DMS 273 (cell line): ENCODE data around the gene OSBPL2.
A peak's percentile ranks its signal among the peaks of the same experiment; 100 is the strongest.

Experiments
- DNase-seq: peaks from one replicate; lab custom pipeline; 2025; ENCODE audit not compliant: unreplicated experiment; lab: John Stamatoyannopoulos, UW

OSBPL2 gene

DNA sequence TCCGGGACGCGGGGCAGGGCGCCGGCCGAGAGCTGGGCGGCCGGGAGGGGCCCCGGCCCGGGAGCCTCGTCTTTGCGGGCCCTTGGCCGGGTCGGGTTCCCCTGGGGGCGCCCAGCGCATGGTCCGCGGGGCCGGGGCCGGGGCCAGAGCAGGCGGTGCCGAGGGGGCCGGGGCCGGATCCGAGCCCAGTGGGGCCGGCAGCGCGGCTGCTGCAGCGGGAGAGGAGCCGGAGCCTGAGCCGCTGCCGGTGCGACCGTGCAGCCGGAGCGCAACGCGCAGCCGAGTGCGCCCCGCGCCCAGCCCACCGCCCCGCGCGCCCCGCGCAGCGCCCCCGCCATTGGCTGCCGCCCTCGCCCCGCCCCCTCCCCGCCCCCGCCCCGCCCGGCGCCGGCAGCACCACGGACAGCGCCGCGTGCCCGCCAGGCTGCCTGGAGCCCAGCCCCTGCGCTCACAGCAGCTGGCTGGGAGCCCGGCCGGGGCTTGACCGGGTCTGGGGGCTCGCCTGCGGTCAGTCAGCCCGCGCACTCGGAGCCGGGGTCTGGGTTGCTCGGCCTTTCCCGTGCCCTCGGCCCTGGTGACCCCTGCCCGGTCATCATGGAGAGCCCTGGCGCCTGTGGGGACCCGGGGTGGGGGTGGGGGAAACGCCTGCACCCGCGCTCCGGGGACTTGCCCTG is 18.2 kb upstream of the OSBPL2 start, which contains the start of gene HRH3:
TSS of gene HRH3 (minus strand) at position 287 of the 674 bp plus-strand sequence. CDS start 308 bp downstream, outside the sequence.
- DNase-seq: peak; percentile 76

DNA sequence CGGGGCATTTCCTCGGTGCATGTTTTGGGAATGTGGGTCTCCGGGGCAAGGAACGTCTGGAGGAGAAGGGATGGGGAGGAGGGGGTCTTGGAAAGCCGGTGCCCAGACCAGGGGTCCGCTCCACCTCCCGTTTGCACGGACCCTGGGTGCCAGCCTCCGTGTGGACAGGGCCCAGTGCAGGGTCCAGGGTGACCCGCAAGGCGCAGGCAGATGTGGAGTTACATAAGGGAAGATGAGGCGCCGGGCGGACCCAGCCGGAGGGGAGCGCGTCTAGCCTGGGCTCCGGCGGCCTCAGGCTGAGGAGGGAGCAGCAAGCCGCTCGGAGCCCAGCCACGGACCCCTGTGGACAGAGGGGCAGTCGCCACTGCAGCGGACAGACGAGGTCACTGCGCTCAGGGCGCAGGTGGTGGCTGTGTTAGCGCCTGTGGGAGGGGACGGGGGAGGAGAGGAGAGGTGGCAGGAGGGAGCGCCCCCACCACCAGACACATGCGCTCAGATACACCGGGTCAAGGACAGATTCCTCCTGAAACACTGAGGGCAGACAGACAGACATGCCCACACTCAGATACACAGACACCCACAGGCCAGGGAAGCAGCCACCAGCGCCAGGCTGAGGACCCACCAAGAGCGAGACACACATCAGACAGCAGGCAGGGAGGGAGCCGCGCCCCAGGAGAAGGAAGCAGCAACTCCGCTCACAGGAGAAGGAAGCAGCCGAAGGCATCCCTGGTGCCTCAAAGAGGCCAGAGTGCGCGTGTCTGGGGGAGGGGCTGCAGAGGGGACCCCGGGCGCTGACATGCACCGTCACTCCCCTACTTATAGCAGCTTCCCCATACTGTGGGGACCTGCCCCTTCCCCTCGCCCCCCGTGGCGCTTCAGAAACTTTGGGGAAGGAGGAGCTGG is 17.4 kb upstream of the OSBPL2 start:
- DNase-seq: peak; percentile 49

DNA sequence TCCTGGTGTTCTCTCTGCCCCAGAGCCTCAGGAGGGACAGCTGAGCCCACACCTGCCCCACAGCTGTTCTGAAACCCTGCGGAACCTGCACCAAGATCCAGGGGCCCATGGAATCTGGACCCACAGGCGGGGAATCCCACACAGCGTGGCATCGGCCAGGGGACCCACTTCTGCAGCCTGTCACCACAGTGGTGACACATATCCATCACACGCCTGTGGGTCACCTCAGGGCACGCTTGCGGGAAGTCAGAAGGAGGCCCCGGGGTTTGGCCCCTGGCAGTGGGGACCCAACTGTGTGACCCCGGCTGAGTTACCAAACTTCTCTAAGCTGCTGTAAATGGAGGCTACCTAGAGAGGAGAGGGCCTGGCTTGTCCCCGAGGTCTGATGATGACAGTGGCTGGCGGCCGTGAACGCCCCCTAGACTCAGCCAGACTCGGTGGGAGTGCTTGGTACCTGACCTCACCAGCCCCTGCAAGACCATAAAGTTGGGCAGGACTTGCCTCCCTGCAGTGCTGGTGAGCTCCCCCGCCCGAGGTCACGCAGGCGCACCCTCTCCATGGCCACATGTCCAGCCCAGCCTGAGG is 16.0 kb upstream of the OSBPL2 start:
- DNase-seq: no peak

DNA sequence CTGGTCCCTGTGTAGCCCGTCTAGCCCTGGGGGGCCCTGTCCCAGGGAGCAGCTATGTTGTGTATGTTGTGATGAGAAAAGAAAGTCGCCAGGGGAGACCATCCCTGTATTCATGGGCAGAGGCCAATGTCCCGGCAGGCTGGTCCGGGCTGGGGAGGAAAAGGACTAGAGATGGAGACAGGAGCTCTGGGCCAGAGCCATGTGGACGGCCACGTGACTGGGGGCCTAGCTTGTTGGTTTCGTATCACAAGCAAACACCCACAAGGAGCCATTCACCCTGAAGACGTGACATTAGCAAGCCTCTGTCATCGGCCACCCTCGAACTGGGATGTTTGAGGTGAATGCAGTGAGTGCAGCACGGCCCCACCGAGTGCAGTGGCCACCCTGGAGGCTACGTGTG is 15.3 kb upstream of the OSBPL2 start:
- no peak for DNase-seq

DNA sequence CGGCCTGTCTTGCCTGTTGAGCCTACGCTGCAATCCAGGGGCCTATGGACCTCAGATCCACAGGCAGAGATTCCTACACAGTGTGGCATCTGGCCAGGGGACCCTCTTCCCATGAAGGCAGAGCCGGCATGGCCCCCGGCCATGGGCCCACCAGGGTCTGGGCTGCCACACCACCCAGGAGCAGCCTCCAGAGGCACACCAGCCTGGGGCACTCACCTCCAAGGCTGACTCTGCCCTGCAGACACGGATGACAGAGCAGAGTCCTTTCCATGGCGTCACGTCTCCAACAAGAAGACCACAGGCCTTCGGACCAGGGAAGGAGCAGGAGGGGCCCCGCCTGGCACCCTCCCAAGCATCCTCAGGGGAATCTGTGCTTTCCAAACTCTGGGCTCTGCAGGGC is 14.8 kb upstream of the OSBPL2 start:
- DNase-seq: no peak

DNA sequence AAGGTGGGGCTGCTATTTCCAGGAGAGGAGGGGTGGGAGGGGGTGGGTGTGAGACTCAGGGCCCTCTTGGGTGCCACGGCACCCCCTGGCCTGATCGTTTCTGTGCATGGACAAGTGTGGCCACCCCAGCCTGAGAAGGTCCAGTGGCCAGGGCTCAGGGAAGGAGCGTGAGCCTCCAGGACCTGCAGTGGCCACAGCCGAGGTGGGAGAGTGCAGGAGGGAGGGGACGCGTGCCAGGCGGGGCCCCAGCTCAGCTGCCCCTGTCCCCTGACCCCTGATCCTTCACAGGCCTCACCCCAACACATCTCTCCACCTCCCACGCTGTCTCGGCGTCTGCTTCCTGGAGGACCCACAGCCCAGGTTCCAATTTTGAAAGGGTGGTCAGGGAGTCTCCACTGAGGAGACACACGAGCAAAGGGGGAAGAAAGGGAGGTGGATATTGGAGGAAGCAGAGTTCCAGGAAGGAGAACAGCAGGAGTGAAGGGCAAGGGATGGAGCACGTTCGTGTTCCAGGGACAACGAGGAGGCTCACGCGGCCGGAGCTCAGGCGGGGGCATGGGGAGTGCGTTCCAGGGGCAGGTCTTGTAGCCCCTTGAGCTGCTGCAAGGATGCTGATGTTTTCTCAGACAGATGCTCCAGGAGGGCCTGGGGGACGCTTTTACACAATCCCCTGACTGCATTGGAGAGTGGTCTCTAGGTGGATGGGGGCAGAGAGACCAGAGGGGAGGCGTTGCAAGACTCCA is 14.0 kb upstream of the OSBPL2 start:
- DNase-seq: no peak

DNA sequence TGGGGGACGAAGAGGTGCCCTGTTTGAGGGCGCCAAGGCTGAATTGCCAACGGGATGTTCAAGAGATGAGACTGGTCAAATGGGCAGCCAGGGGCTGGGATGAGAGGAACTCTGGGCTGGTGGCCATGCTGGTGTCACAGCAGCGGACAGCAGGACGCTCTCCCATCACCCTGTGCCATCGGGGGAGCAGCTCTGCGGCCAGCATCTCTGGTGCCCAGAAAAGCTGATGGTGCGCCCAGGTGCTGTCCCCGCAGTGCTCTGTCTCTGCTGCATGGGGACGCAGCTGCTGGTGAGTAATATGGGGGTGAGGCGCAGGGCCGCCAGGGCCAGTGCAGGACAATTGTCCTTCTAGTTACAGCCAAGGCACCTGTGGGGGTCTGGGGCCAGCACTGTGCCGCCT is 13.3 kb upstream of the OSBPL2 start:
- DNase-seq: no peak

DNA sequence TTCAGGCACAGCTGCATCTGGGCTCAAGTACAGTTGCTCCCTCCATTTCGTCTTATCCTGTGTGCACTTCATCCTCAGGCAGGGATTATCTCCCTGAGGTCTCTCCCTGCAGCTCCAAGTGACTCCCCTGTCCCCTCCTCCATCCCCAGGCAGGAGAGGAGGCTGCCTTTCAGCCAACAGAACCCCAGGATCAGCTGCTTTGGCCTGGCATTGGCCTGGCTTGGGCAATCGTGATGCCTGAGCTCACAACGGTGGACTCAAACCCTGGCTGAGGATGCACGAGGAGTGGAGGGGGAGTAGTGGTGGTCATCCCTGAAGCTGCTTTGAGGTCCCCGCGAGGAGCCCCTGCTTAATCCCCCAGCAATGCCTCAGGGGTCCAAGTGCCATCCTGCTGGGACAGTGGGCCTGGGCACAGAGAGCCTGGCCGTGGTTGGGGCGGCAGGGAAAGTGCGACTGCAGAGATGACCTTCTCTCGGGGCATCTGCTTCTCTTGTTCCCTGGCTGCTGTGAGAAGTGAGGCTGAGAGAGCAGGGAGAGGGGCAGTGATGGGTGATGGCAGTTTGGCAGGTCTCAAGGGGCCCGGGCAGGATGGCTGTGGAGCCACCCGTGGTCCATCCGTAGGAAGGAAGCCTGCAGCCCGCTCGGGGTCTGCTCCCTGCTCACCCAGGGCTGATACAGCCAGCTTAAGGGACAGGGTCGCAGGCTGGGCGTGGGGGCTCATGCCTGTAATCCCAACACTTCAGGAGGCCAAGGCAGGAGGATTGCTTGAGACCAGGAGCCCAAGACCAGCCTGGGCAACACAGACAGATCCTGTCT is 12.3 kb upstream of the OSBPL2 start:
- no peak for DNase-seq

DNA sequence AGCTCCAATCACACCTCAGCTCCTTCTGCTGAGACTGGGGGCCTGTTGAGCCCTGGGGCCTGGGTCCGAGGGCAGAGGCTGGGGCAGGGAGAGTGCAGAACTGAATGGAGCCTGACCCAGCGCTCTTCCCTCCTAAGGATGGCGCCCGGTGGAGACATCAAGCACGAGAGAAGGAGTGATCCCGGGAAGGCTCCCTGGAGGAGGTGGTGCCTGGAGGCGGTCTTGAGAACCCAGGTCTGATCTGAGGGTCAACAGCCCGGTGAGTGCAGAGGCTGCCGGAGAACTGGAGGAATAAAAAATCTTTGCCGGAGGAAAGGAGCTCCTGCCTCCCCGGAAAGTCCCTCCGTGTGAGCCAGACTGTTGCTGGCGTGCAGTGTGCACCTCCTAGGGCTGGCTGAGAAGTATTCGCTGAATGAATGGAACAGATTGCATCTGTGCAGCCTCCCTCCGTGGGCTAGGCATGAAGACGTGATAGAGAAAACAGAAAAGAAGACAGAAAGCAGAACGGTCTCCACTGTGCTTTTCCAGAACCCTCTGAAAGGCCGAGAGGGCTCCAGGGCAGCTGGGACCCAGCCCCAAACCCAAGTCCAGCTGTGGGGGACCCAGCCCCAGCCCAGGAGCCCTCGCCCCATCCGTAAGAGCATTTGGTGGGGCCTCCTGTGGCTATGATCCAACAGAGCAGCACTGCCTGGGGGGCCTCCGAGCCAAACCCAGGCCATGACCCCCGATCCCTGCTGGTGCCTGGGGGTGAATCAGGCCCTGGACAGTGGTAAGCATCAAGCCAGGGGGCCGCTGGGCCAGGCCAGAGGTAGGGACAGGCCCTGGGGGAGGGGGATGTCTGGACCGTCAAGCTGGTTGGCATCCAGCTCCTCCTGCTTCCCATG is 11.4 kb upstream of the OSBPL2 start:
- DNase-seq: no peak

DNA sequence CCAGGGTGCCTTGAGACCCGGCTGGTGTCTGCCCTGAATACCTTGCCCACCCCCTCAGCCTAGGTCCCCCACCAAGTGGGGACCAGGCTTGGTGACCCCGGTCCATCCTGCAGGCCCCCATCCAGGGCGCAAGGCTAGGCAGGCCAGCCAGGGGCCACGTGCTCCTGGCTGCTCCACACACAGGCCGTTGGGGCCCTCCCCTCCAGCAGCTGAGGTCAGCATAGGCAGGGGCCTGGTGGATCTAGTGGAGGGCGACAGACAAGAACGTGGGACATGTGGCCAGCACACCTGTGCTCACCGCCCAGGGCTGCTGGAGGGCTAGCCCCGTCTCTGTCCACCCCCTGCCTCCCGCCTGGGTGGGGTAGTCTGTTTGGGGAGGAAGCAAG is 10.7 kb upstream of the OSBPL2 start:
- no peak for DNase-seq

DNA sequence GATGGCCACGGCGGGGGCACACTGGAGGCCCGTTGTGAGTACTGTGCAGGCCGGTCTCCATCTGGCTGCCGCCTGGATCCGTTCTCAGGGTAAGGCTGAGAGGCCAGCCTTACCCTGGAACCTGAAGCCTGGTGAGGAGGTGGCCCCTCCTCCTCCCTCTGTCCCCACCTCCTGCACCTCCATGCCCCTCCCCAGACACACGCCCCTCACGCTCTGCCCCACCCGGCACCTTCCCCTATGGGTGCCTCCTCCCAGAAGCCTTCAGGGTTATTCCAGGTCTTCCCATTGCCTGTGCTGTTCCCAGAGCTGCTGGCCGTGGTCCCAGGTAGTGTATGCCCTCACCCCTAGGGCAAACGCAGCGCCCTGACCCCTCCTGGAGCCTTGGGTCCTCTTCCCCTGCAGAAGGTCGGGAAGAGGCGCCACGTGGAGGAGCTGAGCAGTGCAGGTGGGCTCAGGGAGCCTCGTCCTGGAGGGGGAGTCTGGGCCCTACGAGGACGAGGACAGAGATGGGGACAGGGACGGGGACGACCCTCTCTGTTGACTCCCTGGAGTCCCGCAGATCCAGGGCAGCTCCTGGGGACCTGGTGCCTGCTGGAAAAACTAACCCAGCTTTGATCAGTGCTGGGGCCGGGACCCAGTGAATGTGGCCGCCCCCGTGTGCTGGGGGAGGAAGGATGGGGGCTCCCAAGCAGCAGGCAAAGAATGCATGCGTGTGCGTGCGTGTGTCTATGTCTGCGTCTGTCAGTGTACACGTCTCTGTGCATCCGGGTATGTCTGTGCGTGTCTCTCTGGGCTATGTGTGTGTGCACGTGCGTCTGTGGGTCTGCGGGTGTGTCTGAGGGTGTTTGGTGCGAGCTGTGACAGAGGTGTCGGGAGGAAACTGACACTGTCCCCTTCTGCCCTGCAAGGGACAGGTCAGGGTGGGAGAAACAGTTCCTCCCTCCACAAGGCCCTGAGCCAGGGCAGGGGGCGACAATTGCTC is 10.1 kb upstream of the OSBPL2 start:
- peak; percentile 63 for DNase-seq

DNA sequence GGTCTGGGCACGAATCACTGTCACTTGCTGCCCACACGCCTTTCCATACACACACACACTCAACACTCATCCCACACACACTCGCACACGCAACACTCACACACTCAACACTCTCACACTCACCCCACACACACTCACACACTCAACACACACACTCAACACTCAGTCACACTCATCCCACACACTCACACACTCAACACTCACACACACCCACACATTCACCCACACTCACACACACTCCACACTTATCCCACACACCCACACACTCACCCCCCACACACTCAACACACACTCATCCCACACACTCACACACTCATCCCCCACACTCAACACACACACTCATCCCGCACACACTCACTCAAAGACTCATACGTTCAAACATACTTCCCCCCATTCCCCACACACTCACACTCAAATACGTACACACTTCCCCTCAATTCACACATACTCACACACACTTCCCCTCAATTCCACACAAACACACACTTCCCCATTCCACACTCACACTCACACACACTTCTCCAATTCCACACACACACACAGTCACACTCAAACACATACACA is 9.3 kb upstream of the OSBPL2 start:
- DNase-seq: no peak

DNA sequence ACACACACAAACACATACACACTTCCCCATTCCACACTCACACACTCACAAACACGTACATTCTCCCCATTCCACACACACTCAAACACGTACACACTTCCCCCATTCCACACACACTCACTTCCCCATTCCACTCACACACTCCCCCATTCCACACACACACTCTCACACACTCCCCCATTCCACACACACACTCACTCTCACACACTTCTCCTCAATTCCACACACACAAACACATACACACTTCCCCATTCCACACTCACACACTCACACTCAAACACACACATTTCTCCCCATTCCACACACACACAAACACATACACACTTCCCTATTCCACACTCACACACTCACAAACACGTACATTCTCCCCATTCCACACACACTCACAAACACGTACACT is 8.7 kb upstream of the OSBPL2 start:
- DNase-seq: no peak

DNA sequence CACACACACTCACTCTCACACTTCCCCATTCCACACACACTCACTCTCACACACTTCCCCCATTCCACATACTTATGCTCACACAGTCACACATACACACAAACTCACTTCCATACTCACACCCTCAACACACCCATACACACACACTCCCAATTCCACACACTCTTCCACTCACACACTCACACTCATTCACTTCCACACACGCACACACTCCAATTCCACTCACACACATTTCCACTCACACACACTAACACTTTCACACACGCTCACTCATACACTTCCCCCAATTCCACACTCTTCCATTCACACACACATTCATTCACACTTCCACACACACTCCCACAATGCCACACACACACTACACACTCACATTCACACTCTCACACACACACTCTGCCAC is 8.0 kb upstream of the OSBPL2 start:
- no peak for DNase-seq

DNA sequence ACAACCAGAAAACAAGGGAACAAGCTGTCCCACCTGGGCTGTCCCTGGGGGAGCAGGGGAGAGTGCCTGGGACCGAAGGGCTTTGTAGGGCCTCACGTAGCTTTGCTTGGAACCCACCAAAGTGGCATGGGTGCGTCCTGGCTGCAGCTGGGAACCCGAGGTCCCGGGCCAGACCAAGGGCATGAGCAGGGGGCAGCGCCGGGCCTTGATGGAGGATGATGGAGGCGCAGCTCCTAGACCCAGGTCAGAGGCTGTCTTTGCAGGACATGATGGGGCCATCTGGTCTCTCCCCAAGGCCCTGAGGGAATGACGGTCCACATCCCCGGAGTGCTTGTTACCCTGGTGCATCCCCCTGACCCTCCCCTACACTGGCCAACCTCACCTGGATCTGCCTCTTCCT is 7.6 kb upstream of the OSBPL2 start:
- no peak for DNase-seq

DNA sequence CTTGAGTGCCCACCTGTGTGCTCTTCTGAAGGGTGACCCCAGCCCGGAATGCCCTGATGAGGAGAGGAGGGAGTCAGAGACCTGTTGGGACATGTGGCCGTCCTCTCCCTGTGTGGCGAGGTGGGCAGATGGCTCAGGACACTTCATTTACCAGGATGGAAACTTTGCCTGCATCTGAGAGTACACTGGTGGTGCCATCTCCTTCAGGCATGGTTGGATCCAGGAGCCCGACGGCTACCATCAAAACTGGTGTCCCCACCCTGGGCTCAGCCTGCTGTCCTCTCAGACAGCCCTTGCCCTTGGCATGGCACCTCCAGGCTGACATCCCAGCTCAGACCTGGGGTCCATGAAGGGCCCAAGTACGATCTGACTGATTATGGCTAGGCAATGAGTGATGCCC is 7.0 kb upstream of the OSBPL2 start:
- no peak for DNase-seq

DNA sequence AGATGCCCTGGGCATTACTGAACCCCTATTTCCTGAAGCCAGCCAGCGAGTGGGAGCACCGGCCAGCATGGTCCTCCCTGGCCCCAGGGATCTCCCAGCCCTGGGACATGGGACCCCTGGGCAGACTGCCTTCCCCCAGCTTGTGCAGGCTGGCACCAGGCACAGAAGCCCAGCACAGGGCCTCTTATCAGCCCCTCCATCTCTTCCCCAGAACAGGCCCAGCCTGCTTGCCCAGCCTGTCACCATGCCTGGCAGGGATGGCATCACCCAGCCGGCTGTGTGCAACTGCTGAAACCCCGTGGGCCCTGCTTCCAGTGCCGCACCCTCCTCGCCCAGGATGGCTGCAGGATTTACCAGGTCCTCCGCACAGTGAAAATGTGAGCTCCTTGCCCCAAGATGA is 6.1 kb upstream of the OSBPL2 start:
- no peak for DNase-seq
